HCT116 (cell line): ENCODE data around the gene OGFOD2. TPM values are rescaled to one million over a fixed set of nuclear protein-coding genes. Genes with fewer than 3 reads are reported as not detected.

Experiments used
- ATAC-seq: fragments of 200-7000 bp; cut with Tn5 transposase; 2 replicates; pipeline ENCODE4 v1.9.1; 2020; ENCODE audit warnings: mild to moderate bottlenecking, moderate library complexity
- BruUV-seq: library from RNA; stranded (reverse); fragments of 400-500 nt; replicated peaks from 2 replicates; lab custom pipeline; 2021; lab: Mats Ljungman, UMichigan
- CTCF ChIA-PET: fragments of 300-600 bp; sonication (Branson Sonifier 250); formaldehyde crosslinking; loops from one replicate; lab custom pipeline; 2021; ENCODE audit warnings: antibody characterized with exemption; lab: Charles Lee
- POLR2A ChIA-PET: fragments of 300-600, 350-600 bp; sonication (Branson Sonifier 250); formaldehyde crosslinking; loops from one replicate; lab custom pipeline; 2021; ENCODE audit warnings: antibody characterized with exemption; lab: Charles Lee
- RAD21 ChIA-PET, 2 experiments: fragments of 300-600 bp; sonication (Branson Sonifier 250); formaldehyde crosslinking; loops; one replicate each; lab custom pipeline; 2023; ENCODE audit warnings: low total read pairs in 2 of 2; ENCODE audit not compliant: uncharacterized antibody in 2 of 2, unreplicated experiment in 2 of 2, low non-redundant PET in 1 of 2; lab: Charles Lee
- DNase-seq: peaks from one replicate; pipeline ENCODE4 v3.0.0-alpha.2; 2010; ENCODE audit warnings: low read depth, low spot score
- H2AFZ ChIP-seq: fragments of 200-600 bp; shearing (Covaris generic), sonication (generic); 2 replicates; pipeline ENCODE4 v1.6.1; 2017; ENCODE audit warnings: low read depth, mixed run types, mixed read lengths, antibody characterized with exemption, low read length; ENCODE audit not compliant: poor library complexity, severe bottlenecking
- H3K27ac ChIP-seq: 2 replicates; pipeline ENCODE4 v1.5.1; 2012; ENCODE audit warnings: low read depth, low read length
- H3K27me3 ChIP-seq: fragments of 200-600 bp; sonication (generic); 2 replicates; pipeline ENCODE4 v1.6.1; 2016; ENCODE audit warnings: mixed run types, low read length, mixed read lengths; ENCODE audit not compliant: insufficient read depth
- H3K36me3 ChIP-seq, 2 experiments: fragments of 200-500 bp in 1 of 2; fragments of 200-600 bp in 1 of 2; sonication (Bioruptor generic) in 1 of 2; sonication (generic) in 1 of 2; 2 replicates each; pipeline versions ENCODE4 v1.5.1 to v1.6.1; 2014 to 2016; ENCODE audit warnings: low read length in 2 of 2, inconsistent platforms in 1 of 2, mixed read lengths in 1 of 2, mixed run types in 1 of 2; ENCODE audit not compliant: insufficient read depth in 2 of 2, control insufficient read depth in 1 of 2
- H3K4me1 ChIP-seq, 2 experiments: fragments of 200-600 bp in 1 of 2; sonication (generic) in 1 of 2; 2 replicates each; pipeline versions ENCODE4 v1.5.1 to v1.6.1; 2012 to 2017; ENCODE audit warnings: low read length in 2 of 2, inconsistent platforms in 1 of 2, mild to moderate bottlenecking in 1 of 2, mixed read lengths in 1 of 2, mixed run types in 1 of 2, moderate library complexity in 1 of 2; ENCODE audit not compliant: insufficient read depth in 2 of 2, control insufficient read depth in 1 of 2
- H3K4me2 ChIP-seq: fragments of 200-600 bp; sonication (generic); 2 replicates; pipeline ENCODE4 v1.6.1; 2017; ENCODE audit warnings: mixed run types, low read length, mixed read lengths
- H3K4me3 ChIP-seq, 2 experiments: fragments of 200-600 bp in 1 of 2; sonication (generic) in 1 of 2; replicated peaks in 1 of 2; 2 replicates each; pipeline ENCODE4 v1.5.1; 2011 to 2016; ENCODE audit warnings: low read length in 2 of 2, control low read depth in 1 of 2, low read depth in 1 of 2, mild to moderate bottlenecking in 1 of 2, mixed read lengths in 1 of 2, mixed run types in 1 of 2
- H3K79me2 ChIP-seq: fragments of 200-600 bp; sonication (generic); 2 replicates; pipeline ENCODE4 v1.6.1; 2017; ENCODE audit warnings: mild to moderate bottlenecking, mixed run types, low read length, moderate library complexity, mixed read lengths; ENCODE audit not compliant: insufficient read depth
- H3K9ac ChIP-seq: fragments of 200-600 bp; sonication (generic); 2 replicates; pipeline ENCODE4 v1.6.1; 2016; ENCODE audit warnings: low read length, mixed read lengths
- H3K9me2 ChIP-seq: fragments of 200-600 bp; sonication (generic), shearing (Covaris generic); 2 replicates; pipeline ENCODE4 v1.6.1; 2017; ENCODE audit warnings: mixed run types, mild to moderate bottlenecking, moderate library complexity; ENCODE audit not compliant: insufficient read depth
- H3K9me3 ChIP-seq, 2 experiments: fragments of 200-500 bp in 1 of 2; fragments of 200-600 bp in 1 of 2; sonication (Bioruptor generic) in 1 of 2; sonication (generic) in 1 of 2; 2 replicates each; pipeline ENCODE4 v1.6.1; 2014 to 2017; ENCODE audit warnings: low read length in 2 of 2, mixed read lengths in 2 of 2, inconsistent platforms in 1 of 2, low read depth in 1 of 2, mild to moderate bottlenecking in 1 of 2, mixed run types in 1 of 2, moderate library complexity in 1 of 2; ENCODE audit not compliant: control insufficient read depth in 1 of 2, insufficient read depth in 1 of 2
- H4K20me1 ChIP-seq: fragments of 200-600 bp; sonication (generic), shearing (Covaris generic); 2 replicates; pipeline ENCODE4 v1.6.1; 2017; ENCODE audit warnings: mixed run types, mild to moderate bottlenecking, moderate library complexity; ENCODE audit not compliant: insufficient read depth
- ATF3 ChIP-seq: IDR thresholded peaks from 2 replicates; pipeline ENCODE4 v1.6.1; 2012
- CTCF ChIP-seq, 3 experiments: fragments of 200-600 bp in 1 of 3; sonication (generic) in 1 of 3; IDR thresholded peaks in 2 of 3; conservative IDR thresholded peaks in 1 of 3; 2 replicates each; pipeline ENCODE4 v1.5.1; 2012 to 2017; ENCODE audit warnings: low read depth in 2 of 3, low read length in 2 of 3, antibody characterized with exemption in 1 of 3, borderline replicate concordance in 1 of 3, control low read depth in 1 of 3, mild to moderate bottlenecking in 1 of 3, mixed read lengths in 1 of 3, mixed run types in 1 of 3, moderate library complexity in 1 of 3; ENCODE audit not compliant: insufficient read depth in 1 of 3
- ELF1 ChIP-seq: IDR thresholded peaks from 2 replicates; pipeline ENCODE4 v1.6.1; 2012; ENCODE audit warnings: low read depth, borderline replicate concordance
- EZH2 ChIP-seq: fragments of 200-600 bp; sonication (generic); IDR thresholded peaks from 2 replicates; pipeline ENCODE4 v1.6.1; 2017; ENCODE audit warnings: antibody characterized with exemption, mixed run types
- EZH2phosphoT487 ChIP-seq: fragments of 200-600 bp; IDR thresholded peaks from 2 replicates; pipeline ENCODE4 v1.6.1; 2018; ENCODE audit warnings: antibody characterized with exemption, borderline replicate concordance
- JUND ChIP-seq: IDR thresholded peaks from 2 replicates; pipeline ENCODE4 v1.6.1; 2012
- MAX ChIP-seq: IDR thresholded peaks from 2 replicates; pipeline ENCODE4 v1.6.1; 2012
- POLR2A ChIP-seq: IDR thresholded peaks from 2 replicates; pipeline ENCODE4 v1.7.0; 2011; ENCODE audit warnings: borderline replicate concordance; ENCODE audit not compliant: insufficient read depth, insufficient read length; ENCODE audit errors: extremely low read depth
- REST ChIP-seq: IDR thresholded peaks from 2 replicates; pipeline ENCODE4 v1.6.1; 2012; ENCODE audit warnings: low read depth
- SIN3A ChIP-seq: IDR thresholded peaks from 2 replicates; pipeline ENCODE4 v1.6.1; 2012; ENCODE audit warnings: low read depth
- SP1 ChIP-seq: IDR thresholded peaks from 2 replicates; pipeline ENCODE4 v1.6.1; 2012; ENCODE audit warnings: low read depth
- SRF ChIP-seq: IDR thresholded peaks from 2 replicates; pipeline ENCODE4 v1.6.1; 2012; ENCODE audit warnings: low read depth
- TCF7L2 ChIP-seq: IDR thresholded peaks from 2 replicates; pipeline ENCODE4 v1.7.0; 2011; ENCODE audit warnings: borderline replicate concordance, inconsistent platforms; ENCODE audit not compliant: insufficient read depth, insufficient read length; ENCODE audit errors: extremely low read depth
- YY1 ChIP-seq: IDR thresholded peaks from 2 replicates; pipeline ENCODE4 v1.6.1; 2011; ENCODE audit warnings: low read length, low read depth, moderate library complexity, mild to moderate bottlenecking; ENCODE audit not compliant: insufficient replicate concordance; ENCODE audit errors: extremely low read depth
- ZBTB33 ChIP-seq: IDR thresholded peaks from 2 replicates; pipeline ENCODE4 v1.6.1; 2011; ENCODE audit warnings: mild to moderate bottlenecking, low read length, moderate library complexity; ENCODE audit not compliant: insufficient replicate concordance; ENCODE audit errors: extremely low read depth
- ZFX ChIP-seq: fragments of 450-650 bp; IDR thresholded peaks from 2 replicates; pipeline ENCODE4 v1.6.1; 2017
- ZNF274 ChIP-seq: fragments of 200-500 bp; sonication (Bioruptor generic); IDR thresholded peaks from 2 replicates; pipeline ENCODE4 v1.6.1; 2014; ENCODE audit warnings: mild to moderate bottlenecking, low read depth, low read length, inconsistent platforms
- intact Hi-C: fragments of 100-400 bp; cut with micrococcal nuclease; formaldehyde crosslinking; loops from 2 replicates; pipeline ENCODE4 v1.10.0; 2022
- total RNA-seq: library from RNA; stranded (reverse); gene quantifications from one replicate; pipeline ENCODE4 v1.2.1, GENCODE V29; 2021; ENCODE audit not compliant: unreplicated experiment

Gene OGFOD2
- total RNA-seq, 1 experiment from 2014 or later = 29.5 TPM

- Histone ChIP-seq H3K9me3 (no peaks in the 10 kb centered on the region), H3K79me2 (no peaks in the 10 kb centered on the region), H2AFZ (no peak overlapping the region), H3K27ac (no peak overlapping the region), H3K4me2 (no peak overlapping the region), H4K20me1 (no peaks in the 10 kb centered on the region), H3K4me3 (no peak overlapping the region), H3K36me3 (no peaks in the 10 kb centered on the region), H3K9me2 (no peaks in the 10 kb centered on the region), H3K4me1 (peaks cover 10 to 24% of the 10 kb centered on the region in 2 experiments), H3K9ac (no peak overlapping the region), H3K27me3 (no peaks in the 10 kb centered on the region)
- ChIA-PET RAD21 (interaction anchor here in 1 of 2 experiments (0.7 kb wide), 1 partner anchor 150 kb away, joined by 3 read pairs; no protein-coding TSS in a partner anchor), POLR2A (interaction anchor here (0.6 to 2.3 kb wide), 3 partner anchors 121 to 786 kb away, joined by 3 to 10 read pairs (median 3); partner anchors contain the start of genes MPHOSPH9 and MTRFR), CTCF (interaction anchor here (0.7 kb wide), 1 partner anchor 13 kb away, joined by 3 read pairs; no protein-coding TSS in a partner anchor)
- DNase-seq (no peak), ATAC-seq (no peak)
- intact Hi-C loops = loop anchor here (5.0 to 10.0 kb wide), 2 partner anchors 175 to 633 kb away; partner anchors contain the start of gene DDX55
- no TSS peak for BruUV-seq
- TF ChIP-seq ELF1 = no peak
- no peak for TF ChIP-seq MAX
- TF ChIP-seq CTCF (IDR thresholded peaks at IDR 0.05 in 2 of 3, conservative IDR thresholded peaks at IDR 0.05 in 1 of 3; ENCODE audit: borderline replicate concordance in 1 of 3, insufficient read depth in 1 of 3, low read depth in 2 of 3, low read length in 2 of 3) = no peak
- TF ChIP-seq SIN3A = no peak
- TF ChIP-seq JUND = no peak
- no peak for TF ChIP-seq ZNF274
- no peak for TF ChIP-seq TCF7L2
- TF ChIP-seq EZH2 = no peak
- TF ChIP-seq ATF3 = no peak
- no peak for TF ChIP-seq YY1
- TF ChIP-seq ZFX = no peak
- TF ChIP-seq EZH2phosphoT487 = no peak
- TF ChIP-seq REST = no peak
- no peak for TF ChIP-seq ZBTB33
- no peak for TF ChIP-seq SRF
- no peak for TF ChIP-seq SP1
- TF ChIP-seq POLR2A = no peak
These were observed 5.4 kb upstream of the OGFOD2 start for GRCh38 chr12:122969676-122970075.
